KG1 (cell line): ENCODE measurements around the gene AFF4.

Experiments
- DNase-seq: peaks from one replicate; lab custom pipeline; 2025; lab: John Stamatoyannopoulos, UW

The AFF4 gene

DNA sequence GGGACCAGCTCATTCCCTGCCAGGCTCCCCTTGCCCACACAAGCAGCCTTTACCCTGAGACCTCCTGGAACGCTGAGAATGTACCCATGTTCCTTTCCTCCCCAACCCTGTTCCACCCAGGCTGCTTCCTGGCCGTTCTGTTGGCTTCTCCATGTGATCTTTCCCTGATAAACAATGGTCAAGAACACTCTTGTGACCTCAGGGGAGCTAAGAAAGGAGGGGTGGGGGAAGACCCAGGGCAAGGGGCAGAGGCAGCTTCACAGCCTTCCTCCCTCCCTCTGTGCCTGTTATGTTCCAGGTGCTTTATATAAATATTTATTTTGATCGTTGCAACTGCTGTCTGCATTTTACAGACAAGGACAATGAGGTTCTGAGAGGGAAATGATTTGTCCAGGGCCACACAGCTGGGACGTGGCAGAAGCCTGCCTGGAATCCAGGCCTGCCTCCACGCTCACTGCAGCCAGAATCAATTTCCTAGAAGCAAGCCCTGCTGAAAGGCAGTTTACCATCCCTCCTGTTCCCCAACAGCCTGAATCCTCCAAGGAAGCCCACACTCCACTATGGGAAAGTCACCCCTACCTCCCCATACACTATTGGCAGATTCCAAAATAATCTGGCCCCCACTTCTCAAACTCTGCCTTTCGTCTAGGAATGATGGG is 136.9 kb downstream of the AFF4 start:
- no peak for DNase-seq

DNA sequence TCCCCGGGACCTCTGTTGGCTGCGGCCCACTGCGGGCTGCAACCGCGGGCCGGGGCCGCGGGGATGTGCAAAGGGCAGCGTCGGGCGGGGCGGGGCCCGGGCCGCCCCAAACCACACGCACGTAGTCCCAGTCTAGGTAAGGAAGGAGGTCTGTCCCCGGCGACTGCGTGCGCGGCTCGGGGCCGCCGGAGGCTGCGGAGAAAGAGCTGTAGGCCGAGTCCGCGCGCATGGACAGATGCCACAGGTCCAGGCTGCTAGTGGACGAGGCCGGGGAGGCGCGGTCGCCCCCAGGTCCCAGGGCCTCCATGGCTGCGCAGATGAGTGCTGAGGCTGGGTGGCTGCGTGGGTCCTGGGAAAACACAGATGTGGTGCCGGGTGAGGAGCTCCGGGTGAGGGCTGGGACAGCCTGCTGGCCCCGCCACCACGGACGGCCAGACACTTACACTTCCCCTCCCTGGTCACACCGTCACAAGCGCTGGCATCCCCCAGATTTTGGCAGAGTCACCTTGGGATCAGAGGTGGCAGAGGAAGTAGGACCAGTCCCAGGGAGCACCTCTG is 137.5 kb downstream of the AFF4 start:
- DNase-seq, result no peak
